HG03442 (cell line): ENCODE measurements around the gene LRP2.

ENCODE experiments used
- ATAC-seq: cut with Tn5 transposase; IDR thresholded peaks from one replicate; pipeline ENCODE4 v1.9.1; 2021; ENCODE audit warnings: mild to moderate bottlenecking, moderate library complexity; ENCODE audit not compliant: unreplicated experiment

Gene LRP2

DNA sequence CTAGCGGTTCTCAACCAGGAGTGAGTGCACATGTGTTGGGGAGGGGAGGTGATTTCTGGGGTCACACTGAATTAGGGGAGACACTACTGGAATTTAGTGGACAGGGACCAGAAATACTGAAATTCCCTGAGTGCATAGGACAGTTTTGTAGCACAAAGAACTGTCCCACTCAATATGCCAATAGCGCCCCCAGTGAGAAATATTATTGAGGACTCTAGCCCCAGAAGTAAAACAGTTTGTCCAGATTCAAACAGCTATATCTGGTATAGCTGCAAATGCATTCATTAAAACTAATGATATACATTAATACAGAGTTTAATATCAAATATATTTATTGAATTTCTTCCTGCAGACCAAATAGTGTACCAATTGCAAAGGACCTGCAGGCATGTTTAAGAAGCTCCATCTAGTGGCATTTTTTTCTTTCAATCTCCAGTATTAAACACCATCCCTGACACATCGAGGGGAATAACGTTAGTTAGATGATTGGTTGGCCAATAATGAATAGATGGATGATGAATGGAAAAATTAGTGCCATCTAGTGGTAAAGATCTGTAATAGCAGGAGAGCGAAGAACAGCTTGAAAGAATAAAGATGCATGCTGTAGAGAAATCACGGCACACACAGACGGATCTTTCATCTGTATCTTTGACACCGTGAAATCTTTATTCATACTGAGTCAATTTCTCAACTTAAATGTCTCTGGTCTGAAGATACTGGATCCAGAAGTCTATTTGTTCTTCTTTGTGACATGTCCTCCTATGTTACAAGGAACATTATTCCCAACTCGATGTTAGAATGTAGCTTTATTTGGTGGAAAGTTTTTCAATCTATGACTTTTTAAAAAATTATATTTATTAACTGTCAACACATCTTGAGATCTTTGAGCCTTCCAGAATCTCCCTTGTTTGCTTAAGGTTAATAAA is 230.5 kb downstream of the LRP2 start:
- ATAC-seq: peak; percentile 78

DNA sequence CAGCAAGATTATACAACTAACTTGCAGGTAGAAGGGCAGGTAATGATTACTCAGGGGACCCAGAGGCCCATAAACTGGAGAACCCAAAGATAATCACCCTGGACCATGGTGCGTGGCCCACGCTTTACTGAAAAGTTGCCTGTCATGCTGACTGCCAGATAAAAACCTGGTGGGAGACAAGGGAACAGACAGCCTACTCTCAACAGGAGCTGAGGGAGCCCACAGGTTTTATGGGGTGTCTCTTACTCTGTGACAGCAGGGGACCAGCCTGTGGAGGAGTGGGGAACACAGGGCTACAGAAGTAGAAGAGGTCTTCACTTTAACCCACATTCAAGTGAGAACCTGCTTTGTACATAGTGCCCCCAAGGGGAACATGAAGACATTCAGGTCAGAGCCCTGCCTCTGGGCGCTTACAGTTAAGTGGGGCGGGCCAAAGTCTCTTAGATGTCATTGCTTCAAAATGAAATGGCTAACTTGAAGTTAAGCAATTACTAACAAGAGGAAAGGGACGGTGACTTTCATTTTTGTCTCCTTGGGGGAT is 232.6 kb downstream of the LRP2 start:
- ATAC-seq: no peak

DNA sequence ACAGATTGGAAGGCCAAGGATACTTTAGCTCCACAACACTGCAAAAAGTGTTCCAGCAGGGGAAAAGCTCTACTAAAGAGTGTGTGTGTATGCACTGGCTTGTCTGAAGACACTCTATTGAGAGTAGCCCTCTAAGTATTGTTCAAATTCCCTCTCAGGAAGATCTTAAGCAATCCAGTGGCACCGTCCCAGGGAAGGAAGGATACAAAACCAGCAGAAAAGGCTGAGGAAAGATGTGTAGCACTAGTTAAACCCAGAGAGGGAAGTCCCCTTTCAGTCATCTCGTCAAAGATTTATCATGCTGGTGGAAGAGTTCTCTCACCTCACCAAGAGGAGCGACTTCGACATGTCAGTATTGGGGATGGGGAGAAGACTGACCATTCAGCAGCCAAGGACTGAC is 242.5 kb downstream of the LRP2 start:
- no peak for ATAC-seq

DNA sequence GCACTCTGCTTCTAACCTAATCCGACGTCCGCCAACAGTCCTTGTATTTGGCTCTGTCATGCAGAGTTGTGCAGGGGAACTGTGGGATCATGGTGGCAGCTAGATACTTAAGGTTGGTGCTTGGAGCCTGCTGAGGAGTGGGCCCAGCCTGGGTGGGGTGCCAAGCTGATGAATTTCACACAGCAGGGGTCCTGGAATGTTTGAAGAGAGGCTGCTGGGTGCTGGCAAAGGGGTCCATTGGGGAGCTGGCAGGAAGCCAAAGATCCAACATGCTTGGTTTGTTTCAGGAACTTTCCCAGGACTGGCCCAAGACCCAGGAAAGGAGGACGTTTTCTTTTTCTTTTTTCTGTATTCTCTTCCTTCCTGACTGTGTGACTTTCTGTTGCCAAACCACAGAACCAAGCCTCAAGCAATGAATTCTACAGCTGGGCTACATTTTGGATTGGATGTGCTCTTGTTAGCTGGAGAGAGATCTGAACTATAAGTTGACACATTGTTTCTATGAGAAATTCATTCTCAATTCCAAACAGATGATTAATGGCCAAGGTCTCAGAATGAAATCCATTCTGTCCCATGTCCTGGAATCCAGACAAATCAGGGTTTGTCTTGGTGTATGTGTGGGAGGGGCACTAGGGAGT is 243.1 kb downstream of the LRP2 start:
- ATAC-seq: no peak

DNA sequence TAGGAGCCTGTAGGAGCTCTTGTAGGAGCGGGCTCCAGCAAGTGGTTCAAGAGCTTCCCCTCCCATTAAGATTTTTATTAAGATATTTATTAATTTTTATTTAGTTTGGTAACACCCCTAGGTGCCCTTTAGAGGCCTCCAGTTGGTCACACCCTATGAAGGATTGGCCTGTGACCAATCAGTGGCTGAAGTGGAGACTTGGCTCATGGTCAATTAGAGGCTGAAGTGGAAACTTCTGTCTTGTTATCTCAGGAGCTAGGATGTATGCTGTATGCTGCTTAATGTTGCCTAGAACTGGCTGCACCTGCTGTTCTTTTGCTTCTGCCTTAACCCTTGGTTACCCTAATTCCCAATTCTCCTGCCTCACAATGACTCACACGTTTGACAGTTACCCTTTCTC is 244.3 kb downstream of the LRP2 start:
- no peak for ATAC-seq

DNA sequence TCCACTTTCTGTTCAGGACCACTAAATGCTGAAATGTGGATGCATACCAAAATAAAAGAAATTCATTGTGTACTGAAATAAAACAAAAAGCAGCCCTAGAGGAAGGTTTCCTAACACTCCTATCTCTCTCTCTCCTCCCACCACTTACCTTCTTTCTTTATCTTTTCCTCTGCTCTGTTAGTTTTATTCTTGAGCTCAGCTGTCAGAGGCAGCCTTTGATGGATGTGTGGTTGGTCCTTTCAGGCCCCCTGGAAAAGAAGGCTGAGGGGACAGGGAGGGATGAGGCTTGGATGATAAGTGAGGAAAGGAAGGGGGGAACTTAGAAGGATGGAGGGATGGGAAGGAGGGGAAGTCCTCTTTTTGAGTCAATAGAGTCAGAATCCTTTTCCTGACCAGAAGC is 245.3 kb downstream of the LRP2 start:
- no peak for ATAC-seq

DNA sequence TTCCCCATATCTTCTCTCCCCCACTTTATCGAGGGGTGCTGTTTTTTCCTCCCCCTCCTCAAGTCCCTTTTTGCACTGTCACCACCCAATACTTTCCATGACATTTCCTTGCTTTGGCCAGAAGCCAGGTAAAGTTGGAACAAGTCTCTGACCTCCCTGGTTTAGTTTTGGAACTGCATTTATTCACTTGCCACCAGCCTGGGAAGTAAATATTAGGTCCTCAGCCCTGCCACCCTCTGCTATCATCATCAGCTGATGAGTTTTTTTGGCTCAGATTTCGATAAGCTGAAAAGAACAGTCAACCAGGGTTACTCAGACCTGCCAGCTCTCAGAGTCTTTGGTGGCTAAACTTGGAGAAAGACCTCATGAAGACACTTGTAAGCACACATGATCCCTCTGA is 246.0 kb downstream of the LRP2 start:
- ATAC-seq: no peak

DNA sequence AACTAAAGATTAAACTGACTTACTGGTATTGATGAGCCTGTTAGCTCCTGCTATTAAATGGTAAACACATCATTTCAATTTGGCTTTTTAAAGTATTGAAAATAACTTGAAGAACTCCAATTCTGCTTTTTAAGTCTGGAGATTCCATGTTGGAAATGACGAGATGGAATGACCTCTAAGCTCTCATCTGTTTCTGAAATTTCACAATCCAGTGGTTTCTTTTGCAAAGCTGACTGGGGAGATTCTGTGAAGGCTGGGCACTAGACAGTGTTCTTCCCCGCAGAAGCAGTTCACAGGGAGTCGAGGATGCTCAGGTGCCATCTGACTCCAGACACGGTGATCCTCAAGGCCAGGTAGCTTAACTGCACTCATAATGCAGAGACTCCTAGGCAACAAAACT is 248.3 kb downstream of the LRP2 start:
- ATAC-seq: no peak

DNA sequence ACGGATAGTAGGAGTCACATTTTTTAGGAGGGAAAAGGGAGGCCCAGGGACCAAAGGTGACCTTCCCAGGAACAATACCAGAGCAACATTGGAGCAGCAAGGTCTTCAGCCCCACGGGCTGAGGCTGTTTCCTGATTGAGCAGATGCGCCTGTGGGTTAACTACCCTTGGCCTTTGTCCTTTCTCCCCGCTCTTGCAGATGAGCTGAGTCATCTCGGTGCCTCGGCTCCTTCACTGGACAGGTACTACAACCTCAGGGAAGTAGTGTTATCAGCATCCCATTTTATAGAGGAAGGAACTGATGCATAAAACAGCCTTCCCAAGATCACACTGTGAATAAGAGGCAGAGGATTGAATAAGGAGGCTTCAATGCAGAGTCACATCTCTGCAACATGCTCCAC is 249.5 kb downstream of the LRP2 start:
- no peak for ATAC-seq

DNA sequence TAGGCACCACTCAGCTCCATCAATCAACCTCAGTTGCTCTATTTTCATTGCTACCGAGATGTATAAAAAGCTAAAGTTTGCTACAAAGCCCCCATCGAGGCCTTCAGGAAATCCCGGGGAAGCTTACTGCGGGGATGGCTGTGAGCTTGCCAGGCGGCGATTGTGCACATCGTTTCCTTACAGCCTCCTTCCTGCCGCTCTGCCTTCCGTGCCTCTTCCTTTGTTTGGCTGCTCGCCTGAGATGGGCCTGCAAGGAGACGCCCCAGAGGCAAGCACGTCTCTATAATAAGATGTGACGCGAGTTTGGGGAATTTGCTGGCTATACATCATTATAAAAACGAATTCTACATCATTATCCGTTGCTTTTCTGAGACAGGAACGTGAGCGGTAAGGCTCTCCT is 251.4 kb downstream of the LRP2 start:
- ATAC-seq: no peak

DNA sequence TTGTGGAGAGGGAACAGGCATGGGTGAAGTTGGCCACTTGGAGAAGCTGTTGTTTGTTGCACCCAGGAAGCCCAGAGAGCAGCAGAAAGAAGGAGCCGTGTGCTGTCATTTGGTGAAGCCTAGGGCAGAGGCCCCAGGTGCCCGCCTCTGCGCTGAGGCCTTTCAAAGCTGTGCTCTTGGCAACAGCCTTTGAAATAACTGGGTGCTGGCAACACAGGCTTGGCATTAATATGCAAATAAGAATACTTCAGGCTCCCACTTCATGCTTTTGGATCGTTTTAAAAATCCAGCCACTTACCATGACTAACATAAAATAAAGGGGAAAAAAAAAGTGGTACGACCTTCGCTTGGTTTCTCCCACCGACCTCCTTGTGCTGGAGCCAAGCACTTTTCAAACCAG is 251.9 kb downstream of the LRP2 start:
- no peak for ATAC-seq

DNA sequence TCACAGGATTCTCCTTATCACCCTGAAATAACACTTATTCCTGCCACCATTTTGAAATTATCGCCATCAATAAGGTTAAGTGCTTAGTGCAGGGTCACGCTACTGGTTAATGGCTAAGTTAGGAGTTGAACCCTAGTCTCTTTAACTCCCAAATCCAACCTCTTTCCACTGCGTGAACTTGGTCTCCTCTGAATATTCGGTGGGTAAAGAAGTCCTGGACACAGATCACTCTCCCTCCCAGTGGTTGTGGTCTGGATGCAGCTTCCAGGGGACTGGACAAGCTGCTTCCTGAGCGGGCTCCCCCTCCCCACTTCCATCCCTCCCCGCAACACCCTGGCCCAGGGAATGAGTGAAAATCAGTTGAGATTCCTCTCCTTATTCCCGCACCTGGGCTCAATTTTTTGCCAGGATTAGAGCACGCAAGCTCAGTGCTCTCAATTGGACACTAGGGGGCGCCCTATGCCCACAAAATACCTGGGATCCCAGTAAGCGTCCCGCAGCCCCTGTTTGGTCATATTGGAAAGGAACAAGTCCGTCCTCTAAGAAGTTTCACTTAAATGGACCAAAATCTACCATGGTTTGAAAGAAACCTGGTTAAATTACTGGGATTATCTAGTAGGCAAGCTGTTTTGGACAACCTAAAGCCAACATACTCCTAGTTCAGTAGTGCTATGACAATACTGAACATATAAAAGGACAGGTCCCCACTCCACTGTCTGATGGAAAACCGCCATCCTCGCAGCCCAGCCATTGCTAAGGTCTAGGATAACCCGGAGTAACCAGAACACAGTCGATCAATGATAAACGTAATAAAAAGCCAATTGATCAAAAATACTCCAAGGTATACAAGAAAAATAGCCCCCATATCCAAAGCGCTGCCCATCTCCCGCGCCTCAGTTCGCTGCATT is 252.6 kb downstream of the LRP2 start:
- peak; percentile 44 for ATAC-seq

DNA sequence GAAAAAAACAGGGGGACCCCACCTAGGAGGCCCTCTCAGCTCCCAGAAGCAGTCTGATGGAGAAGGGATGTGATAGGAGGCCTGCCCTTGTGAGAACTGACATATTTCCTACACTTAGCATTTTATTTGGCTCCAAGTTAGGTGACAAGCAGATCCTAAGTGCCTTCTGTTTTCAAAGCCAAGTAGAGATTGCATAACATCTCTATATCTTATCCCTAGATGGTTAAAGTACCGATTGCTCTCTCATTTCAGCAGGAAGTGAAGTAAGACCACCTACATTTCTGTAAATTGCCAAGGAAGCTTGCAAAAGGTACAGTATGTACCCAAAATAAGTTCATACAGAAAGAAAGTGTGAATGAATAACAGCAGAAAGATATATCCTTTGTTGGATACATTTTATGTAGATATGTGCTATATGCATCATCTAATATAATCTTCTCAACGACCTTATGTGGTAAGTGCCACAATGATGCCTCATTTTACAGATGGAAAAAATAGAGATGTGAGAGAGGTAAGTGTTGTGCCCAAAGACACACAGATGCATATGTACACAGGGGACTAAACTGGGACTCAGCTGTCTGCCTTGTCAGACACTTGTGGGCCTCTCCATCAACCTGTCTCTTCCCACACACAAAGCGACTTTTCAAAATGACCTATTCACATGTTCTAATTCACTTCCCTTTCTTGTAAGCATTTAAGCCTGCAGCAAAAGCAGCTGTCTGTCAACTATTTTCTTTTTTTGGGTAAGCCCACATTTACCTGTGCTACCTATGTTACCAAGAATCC is 254.0 kb downstream of the LRP2 start:
- ATAC-seq: no peak

DNA sequence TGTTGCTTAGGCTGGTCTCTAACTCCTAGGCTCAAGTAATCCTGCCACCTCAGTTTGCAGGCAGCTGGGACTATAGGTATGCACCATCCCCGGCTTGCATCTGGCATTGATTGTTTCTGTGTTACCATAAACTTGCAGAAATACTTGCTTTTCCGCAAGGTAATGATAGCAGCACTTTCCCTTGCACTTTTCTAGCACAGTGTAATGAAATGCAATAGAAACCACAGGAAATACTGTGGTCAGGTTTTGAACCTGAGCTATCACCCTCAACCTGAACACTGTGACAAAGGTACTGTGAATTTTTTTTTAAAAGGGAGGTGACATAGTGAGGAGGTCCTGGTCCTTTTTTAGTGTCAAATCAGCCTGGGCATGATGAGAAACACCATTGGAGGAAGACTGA is 254.7 kb downstream of the LRP2 start:
- ATAC-seq: peak; percentile 86

DNA sequence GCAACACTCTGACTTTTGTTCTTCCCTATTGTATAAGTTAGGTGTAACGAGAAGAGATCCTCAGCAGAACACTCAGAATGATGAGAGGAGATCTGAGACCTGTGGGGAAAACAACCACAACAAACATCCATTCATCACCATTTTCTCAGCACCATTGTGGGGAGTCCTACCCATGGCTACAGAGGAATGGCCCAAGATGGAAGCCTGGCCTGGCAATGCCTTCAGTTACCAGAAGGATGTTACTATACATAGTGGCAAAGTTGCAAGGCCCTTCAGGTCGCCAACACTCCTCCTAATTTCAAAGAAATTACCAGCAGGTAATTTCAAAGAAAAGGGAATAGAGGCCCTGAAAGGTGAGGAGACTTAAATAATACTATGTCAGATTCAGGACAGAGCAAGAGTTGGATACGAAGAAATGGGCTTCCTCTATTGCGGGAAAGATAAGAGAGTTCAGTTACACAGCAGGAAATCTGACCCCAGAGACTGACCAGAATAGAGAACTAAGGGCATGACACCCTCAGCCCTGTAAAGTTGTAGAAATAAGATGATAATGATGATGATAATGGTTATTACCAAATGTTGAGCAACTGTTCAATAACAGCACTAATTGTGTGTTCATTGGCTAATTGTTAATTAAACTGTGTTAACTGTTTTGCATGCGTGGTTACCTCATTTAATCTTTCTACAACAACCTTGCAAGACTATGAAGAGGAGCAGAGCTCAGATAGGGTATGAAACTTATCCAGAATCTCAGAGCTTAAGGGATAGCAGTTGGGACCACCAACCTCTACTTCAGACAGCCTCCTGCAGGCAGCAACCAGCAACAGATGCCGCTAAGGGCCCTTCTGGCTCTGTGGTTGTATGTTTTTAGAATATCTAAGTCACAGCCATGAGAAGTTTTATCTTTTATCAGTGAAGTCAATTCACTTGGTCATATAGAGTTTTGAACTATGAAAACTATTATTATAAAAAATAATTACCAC is 255.5 kb downstream of the LRP2 start:
- no peak for ATAC-seq

DNA sequence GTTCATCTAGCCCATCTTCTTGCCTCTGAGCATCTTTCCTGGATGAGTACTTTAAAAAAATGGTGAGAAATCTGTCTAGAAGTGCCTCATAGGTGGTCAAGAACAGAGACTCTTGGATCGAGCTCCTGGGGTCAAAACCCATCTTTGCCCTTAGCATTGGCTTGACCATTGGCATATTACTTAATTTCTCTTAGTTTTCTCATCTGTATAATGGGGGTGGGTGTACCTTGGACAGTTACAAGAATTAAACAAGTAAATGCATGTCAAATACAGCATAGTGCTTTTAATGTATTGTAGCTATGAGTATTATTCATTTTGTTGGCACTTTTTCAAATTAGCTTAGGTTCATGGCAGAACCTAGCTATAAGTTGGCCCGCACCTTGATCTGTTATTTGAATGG is 256.2 kb downstream of the LRP2 start:
- no peak for ATAC-seq

DNA sequence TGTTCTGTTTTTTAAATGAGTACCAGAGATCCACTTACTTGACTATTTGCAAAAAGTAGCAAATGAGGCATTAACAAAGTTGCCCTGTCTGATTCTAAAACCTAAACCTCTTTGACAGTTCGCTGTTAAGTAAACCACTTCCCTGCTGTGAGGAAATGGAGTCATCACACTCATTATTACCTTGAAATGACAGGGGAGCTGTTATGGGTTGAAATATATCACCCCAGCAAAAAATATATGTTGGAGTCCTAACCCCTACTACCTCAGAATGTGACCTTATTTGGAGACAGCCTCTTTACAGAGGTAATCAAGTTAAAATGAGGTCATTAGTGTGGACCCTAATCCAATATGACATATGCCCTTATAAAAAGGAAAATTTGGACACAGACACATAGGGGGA is 256.9 kb downstream of the LRP2 start:
- no peak for ATAC-seq

DNA sequence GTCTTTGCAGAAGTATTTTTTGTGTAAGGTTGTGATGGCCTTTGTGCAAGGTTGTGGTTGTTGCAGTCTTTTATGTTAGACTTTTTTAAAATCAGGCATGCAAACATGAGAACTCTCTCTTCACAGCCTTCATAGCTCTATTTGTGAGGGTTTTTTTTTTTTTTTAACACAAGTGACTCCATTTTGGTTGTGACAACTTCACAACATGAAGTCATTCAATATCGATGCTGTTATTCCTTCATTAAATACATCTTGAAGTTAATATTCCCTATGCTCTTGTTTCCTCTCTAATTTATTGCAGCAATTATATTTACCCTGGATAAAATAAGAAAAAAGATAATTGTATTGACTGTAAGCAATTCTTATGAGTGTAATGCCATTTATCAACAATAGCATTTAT is 257.5 kb downstream of the LRP2 start:
- no peak for ATAC-seq

DNA sequence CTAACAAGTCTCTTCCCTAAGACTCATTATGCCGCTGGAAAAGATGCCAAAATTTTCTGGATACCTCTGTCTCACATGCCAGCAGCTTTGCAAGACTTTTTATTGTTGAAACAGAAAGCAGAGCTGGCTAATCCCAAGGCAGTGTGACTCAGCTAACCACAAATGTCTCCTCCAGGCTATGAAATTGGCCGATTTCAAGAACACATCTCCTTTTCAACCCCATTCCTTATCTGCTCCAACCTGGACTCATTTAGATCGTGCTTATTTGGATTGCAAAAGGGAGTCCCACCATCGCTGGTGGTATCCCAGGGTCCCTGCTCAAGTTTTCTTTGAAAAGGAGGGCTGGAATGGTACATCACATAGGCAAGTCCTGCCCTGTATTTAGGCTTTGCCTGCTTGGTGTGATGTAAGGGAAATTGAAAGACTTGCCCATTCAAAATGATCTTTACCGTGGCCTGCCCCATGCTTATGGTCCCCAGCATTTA is 266.7 kb downstream of the LRP2 start:
- peak; percentile 43 for ATAC-seq
